ENCODE results near the gene SYCP1.

DNA sequence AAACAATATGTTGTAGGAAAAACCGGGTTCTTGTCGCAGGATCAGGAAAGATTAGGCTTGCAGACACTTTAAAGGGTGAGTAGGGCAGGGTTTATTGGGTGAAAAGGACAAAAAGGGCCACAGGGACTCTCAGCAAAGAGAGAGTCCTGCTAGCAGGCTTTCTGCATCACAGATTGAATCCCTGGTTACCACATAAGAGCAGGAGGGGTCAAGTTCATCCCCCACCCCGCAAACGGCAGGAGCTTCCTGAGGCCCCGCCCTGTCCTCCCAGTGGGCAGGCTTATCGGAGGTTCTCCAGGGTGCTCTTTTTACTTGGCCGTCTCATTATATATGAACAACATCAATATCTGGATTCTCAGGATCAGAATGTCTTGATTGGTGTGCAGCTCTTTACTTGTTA is 47.7 kb downstream of the SYCP1 start:
- TF ChIP-seq POLR2AphosphoS5 (IDR thresholded peaks at IDR 0.05; ENCODE audit: low read depth, low read length): no peak
- TF ChIP-seq, protein P1, sequence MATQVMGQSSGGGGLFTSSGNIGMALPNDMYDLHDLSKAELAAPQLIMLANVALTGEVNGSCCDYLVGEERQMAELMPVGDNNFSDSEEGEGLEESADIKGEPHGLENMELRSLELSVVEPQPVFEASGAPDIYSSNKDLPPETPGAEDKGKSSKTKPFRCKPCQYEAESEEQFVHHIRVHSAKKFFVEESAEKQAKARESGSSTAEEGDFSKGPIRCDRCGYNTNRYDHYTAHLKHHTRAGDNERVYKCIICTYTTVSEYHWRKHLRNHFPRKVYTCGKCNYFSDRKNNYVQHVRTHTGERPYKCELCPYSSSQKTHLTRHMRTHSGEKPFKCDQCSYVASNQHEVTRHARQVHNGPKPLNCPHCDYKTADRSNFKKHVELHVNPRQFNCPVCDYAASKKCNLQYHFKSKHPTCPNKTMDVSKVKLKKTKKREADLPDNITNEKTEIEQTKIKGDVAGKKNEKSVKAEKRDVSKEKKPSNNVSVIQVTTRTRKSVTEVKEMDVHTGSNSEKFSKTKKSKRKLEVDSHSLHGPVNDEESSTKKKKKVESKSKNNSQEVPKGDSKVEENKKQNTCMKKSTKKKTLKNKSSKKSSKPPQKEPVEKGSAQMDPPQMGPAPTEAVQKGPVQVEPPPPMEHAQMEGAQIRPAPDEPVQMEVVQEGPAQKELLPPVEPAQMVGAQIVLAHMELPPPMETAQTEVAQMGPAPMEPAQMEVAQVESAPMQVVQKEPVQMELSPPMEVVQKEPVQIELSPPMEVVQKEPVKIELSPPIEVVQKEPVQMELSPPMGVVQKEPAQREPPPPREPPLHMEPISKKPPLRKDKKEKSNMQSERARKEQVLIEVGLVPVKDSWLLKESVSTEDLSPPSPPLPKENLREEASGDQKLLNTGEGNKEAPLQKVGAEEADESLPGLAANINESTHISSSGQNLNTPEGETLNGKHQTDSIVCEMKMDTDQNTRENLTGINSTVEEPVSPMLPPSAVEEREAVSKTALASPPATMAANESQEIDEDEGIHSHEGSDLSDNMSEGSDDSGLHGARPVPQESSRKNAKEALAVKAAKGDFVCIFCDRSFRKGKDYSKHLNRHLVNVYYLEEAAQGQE (IDR thresholded peaks at IDR 0.05; ENCODE audit: insufficient read depth in 1 of 2, low read depth in 2 of 2, low read length in 2 of 2): no peak
